HEK293 (cell line): ENCODE results near the gene PSMD8.

ENCODE experiments used
- CTCF ChIA-PET: fragments of 350-600 bp; formaldehyde crosslinking; extraction: SDS; loops from one replicate; lab custom pipeline; 2021; ENCODE audit warnings: antibody characterized with exemption; lab: Yijun Ruan, JAX
- POLR2A ChIA-PET: fragments of 300-600 bp; formaldehyde crosslinking; extraction: SDS; loops from one replicate; lab custom pipeline; 2020; ENCODE audit warnings: antibody characterized with exemption, inconsistent platforms; lab: Yijun Ruan, JAX
- H3K27ac ChIP-seq: fragments of 200-500 bp; sonication (Bioruptor generic); 2 replicates; pipeline ENCODE4 v1.5.1; 2014; ENCODE audit warnings: low read depth, low read length, control low read depth, inconsistent platforms; ENCODE audit errors: extremely low read depth
- H3K36me3 ChIP-seq, 2 experiments: fragments of 200-500 bp in 1 of 2; sonication (Bioruptor generic) in 1 of 2; 1 replicate in 1 of 2; 2 replicates in 1 of 2; pipeline ENCODE4 v1.5.1; 2014 to 2017; ENCODE audit warnings: inconsistent platforms in 2 of 2, low read length in 2 of 2; ENCODE audit not compliant: control insufficient read depth in 2 of 2, insufficient read depth in 1 of 2
- H3K4me1 ChIP-seq: fragments of 200-500 bp; sonication (Bioruptor generic); 2 replicates; pipeline ENCODE4 v1.5.1; 2014; ENCODE audit warnings: mild to moderate bottlenecking, low read length, inconsistent platforms; ENCODE audit not compliant: control insufficient read depth, insufficient read depth
- H3K4me3 ChIP-seq: 2 replicates; pipeline ENCODE4 v1.5.1; 2011; ENCODE audit warnings: low read depth, mild to moderate bottlenecking, control low read depth, low read length, moderate library complexity
- H3K9me3 ChIP-seq: fragments of 200-500 bp; sonication (Bioruptor generic); 2 replicates; pipeline ENCODE4 v1.5.1; 2014; ENCODE audit warnings: low read depth, low read length, inconsistent platforms; ENCODE audit not compliant: control insufficient read depth, insufficient read depth
- EGR2 ChIP-seq: fragments of 450-650 bp; formaldehyde crosslinking; IDR thresholded peaks from 2 replicates; pipeline ENCODE4 v1.5.1; 2016; ENCODE audit warnings: low read depth, missing biosample characterization, missing genetic modification characterization
- GLIS2 ChIP-seq: fragments of 450-650 bp; formaldehyde crosslinking; IDR thresholded peaks from 2 replicates; pipeline ENCODE4 v1.5.1; 2016; ENCODE audit warnings: missing biosample characterization, missing genetic modification characterization
- SCRT1 ChIP-seq: fragments of 450-650 bp; formaldehyde crosslinking; IDR thresholded peaks from 2 replicates; pipeline ENCODE4 v1.5.1; 2016; ENCODE audit warnings: missing biosample characterization, missing genetic modification characterization, borderline replicate concordance
- ZNF211 ChIP-seq: fragments of 450-650 bp; formaldehyde crosslinking; IDR thresholded peaks from 2 replicates; pipeline ENCODE4 v1.5.1; 2016; ENCODE audit warnings: low read depth, missing biosample characterization, missing genetic modification characterization
- ZNF311 ChIP-seq: fragments of 450-650 bp; formaldehyde crosslinking; IDR thresholded peaks from 2 replicates; pipeline ENCODE4 v1.5.1; 2017; ENCODE audit warnings: missing biosample characterization, missing genetic modification characterization, borderline replicate concordance
- TF ChIP-seq, protein P1 (sequence below): fragments of 450-650 bp; formaldehyde crosslinking; IDR thresholded peaks from 2 replicates; pipeline ENCODE4 v1.5.1; 2016; ENCODE audit warnings: missing biosample characterization, missing genetic modification characterization
- TF ChIP-seq, protein P2 (sequence below): fragments of 450-650 bp; formaldehyde crosslinking; IDR thresholded peaks from 2 replicates; pipeline ENCODE4 v1.5.1; 2016; ENCODE audit warnings: missing biosample characterization, missing genetic modification characterization
- TF ChIP-seq, protein P3 (sequence below): fragments of 450-650 bp; formaldehyde crosslinking; conservative IDR thresholded peaks from 2 replicates; pipeline ENCODE4 v1.5.1; 2016; ENCODE audit warnings: low read depth, missing biosample characterization, missing genetic modification characterization
- TF ChIP-seq, protein P4 (sequence below): fragments of 450-650 bp; formaldehyde crosslinking; IDR thresholded peaks from 2 replicates; pipeline ENCODE4 v1.5.1; 2016; ENCODE audit warnings: missing biosample characterization, missing genetic modification characterization

Gene PSMD8

DNA sequence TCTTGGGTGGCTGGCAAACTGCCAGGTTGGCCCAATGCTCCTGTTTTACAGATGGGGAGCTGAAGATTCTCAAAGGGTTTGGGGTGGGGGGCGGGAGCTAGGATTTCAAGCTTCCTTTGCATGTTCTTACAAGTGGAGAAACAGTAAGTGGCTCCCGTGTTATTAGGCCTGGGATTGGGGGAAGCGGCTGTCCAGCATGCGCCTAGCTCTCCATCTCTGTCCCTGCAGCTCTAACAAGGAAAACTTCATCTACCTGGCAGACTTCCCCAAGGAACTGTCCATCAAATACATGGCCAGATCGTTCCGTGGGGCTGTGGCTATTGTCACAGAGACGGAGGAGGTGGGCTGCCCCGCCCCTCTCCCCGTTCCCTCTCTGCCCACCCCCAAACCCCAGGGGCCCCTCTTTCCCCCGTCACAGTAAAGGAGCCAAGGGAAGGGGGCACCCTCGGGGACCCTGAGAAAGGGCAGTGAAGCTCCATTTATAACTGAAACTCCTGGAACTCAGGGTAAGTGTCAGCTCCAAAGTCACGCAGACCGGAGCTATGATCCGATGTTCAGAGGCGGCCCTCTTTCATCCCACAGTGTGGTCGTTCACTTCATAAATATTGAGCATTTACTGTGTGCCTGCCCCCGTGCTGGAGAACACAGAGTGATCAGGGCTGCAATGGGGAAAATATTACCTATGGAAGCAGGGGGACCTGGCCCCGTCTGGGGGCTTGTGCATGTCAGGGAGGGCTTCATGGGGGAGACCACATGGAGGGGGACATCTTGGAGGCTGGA, 14.9 kb upstream of the PSMD8 start:
- peaks cover 10% of the 10 kb centered on the region for H3K4me1 ChIP-seq
- POLR2A ChIA-PET, result interaction anchor here (0.6 to 2.9 kb wide), 5 partner anchors 12 to 52 kb away, joined by 5 to 15 read pairs (median 7); partner anchors contain the start of genes CATSPERG, GGN and PSMD8
- CTCF ChIA-PET, result interaction anchor here (0.7 to 1.6 kb wide), 9 partner anchors 15 to 275 kb away, joined by 3 to 8 read pairs (median 4); partner anchors contain the start of genes CATSPERG, FAM98C and PSMD8
- no peak overlapping the region for H3K4me3 ChIP-seq
- H3K27ac ChIP-seq, result no peak overlapping the region
- H3K36me3 ChIP-seq, result no peaks in the 10 kb centered on the region; a peak in 1 of 3 replicates
- TF ChIP-seq GLIS2 (tag by site-specific recombination), result peak; percentile 59
- no peak for TF ChIP-seq EGR2 (tag by site-specific recombination)
- TF ChIP-seq ZNF211 (tag by site-specific recombination), result 0 out of 2 replicates have a peak, but pooled peaks have one; percentile 8
- TF ChIP-seq, protein P1, sequence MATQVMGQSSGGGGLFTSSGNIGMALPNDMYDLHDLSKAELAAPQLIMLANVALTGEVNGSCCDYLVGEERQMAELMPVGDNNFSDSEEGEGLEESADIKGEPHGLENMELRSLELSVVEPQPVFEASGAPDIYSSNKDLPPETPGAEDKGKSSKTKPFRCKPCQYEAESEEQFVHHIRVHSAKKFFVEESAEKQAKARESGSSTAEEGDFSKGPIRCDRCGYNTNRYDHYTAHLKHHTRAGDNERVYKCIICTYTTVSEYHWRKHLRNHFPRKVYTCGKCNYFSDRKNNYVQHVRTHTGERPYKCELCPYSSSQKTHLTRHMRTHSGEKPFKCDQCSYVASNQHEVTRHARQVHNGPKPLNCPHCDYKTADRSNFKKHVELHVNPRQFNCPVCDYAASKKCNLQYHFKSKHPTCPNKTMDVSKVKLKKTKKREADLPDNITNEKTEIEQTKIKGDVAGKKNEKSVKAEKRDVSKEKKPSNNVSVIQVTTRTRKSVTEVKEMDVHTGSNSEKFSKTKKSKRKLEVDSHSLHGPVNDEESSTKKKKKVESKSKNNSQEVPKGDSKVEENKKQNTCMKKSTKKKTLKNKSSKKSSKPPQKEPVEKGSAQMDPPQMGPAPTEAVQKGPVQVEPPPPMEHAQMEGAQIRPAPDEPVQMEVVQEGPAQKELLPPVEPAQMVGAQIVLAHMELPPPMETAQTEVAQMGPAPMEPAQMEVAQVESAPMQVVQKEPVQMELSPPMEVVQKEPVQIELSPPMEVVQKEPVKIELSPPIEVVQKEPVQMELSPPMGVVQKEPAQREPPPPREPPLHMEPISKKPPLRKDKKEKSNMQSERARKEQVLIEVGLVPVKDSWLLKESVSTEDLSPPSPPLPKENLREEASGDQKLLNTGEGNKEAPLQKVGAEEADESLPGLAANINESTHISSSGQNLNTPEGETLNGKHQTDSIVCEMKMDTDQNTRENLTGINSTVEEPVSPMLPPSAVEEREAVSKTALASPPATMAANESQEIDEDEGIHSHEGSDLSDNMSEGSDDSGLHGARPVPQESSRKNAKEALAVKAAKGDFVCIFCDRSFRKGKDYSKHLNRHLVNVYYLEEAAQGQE (tag by site-specific recombination), result peak; percentile 85
- TF ChIP-seq, all 188 proteins: peak for 3
- no peaks in the 10 kb centered on the region for H3K9me3 ChIP-seq

DNA sequence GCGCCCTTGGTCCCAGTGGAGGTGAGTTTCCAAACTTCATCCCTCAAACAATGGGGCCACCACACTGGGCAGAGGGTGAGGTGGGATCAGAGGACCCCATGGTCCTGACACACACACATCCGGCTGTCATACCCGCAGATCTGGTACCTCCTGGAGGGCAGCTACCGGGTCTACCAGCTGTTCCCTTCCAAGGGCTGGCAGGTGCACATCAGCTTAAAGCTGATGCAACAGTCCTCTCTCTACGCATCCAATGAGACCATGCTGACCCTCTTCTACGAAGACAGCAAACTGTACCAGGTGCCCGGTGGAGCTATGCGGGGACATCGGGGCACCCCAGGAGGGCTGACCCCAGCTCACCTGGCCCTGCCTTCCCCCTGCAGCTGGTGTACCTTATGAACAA, 14.0 kb upstream of the PSMD8 start:
- Histone ChIP-seq H3K9me3 (no peaks in the 10 kb centered on the region), H3K4me3 (no peak overlapping the region), H3K36me3 (no peaks in the 10 kb centered on the region; a peak in 1 of 3 replicates), H3K27ac (no peak overlapping the region), H3K4me1 (peaks cover 10% of the 10 kb centered on the region)
- ChIA-PET POLR2A (interaction anchor here (0.9 to 2.9 kb wide), 5 partner anchors 13 to 27 kb away, joined by 3 to 49 read pairs (median 5); partner anchors contain the start of genes CATSPERG, GGN and PSMD8), CTCF (interaction anchor here (0.6 to 1.4 kb wide), 8 partner anchors 16 to 1435 kb away, joined by 3 to 6 read pairs (median 4); partner anchors contain the start of genes CATSPERG and FAM98C)
- 0 out of 2 replicates have a peak, but pooled peaks have one; percentile 5 for TF ChIP-seq ZNF211 (tag by site-specific recombination)
- no peak for TF ChIP-seq SCRT1
- no peak for TF ChIP-seq ZNF311 (tag by site-specific recombination)
- TF ChIP-seq, protein P2, sequence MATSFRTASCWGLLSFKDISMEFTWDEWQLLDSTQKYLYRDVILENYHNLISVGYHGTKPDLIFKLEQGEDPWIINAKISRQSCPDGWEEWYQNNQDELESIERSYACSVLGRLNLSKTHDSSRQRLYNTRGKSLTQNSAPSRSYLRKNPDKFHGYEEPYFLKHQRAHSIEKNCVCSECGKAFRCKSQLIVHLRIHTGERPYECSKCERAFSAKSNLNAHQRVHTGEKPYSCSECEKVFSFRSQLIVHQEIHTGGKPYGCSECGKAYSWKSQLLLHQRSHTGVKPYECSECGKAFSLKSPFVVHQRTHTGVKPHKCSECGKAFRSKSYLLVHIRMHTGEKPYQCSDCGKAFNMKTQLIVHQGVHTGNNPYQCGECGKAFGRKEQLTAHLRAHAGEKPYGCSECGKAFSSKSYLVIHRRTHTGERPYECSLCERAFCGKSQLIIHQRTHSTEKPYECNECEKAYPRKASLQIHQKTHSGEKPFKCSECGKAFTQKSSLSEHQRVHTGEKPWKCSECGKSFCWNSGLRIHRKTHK (tag by site-specific recombination), result no peak
- TF ChIP-seq, protein P3, sequence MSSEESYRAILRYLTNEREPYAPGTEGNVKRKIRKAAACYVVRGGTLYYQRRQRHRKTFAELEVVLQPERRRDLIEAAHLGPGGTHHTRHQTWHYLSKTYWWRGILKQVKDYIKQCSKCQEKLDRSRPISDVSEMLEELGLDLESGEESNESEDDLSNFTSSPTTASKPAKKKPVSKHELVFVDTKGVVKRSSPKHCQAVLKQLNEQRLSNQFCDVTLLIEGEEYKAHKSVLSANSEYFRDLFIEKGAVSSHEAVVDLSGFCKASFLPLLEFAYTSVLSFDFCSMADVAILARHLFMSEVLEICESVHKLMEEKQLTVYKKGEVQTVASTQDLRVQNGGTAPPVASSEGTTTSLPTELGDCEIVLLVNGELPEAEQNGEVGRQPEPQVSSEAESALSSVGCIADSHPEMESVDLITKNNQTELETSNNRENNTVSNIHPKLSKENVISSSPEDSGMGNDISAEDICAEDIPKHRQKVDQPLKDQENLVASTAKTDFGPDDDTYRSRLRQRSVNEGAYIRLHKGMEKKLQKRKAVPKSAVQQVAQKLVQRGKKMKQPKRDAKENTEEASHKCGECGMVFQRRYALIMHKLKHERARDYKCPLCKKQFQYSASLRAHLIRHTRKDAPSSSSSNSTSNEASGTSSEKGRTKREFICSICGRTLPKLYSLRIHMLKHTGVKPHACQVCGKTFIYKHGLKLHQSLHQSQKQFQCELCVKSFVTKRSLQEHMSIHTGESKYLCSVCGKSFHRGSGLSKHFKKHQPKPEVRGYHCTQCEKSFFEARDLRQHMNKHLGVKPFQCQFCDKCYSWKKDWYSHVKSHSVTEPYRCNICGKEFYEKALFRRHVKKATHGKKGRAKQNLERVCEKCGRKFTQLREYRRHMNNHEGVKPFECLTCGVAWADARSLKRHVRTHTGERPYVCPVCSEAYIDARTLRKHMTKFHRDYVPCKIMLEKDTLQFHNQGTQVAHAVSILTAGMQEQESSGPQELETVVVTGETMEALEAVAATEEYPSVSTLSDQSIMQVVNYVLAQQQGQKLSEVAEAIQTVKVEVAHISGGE (tag by site-specific recombination), result no peak
- TF ChIP-seq, protein P4, sequence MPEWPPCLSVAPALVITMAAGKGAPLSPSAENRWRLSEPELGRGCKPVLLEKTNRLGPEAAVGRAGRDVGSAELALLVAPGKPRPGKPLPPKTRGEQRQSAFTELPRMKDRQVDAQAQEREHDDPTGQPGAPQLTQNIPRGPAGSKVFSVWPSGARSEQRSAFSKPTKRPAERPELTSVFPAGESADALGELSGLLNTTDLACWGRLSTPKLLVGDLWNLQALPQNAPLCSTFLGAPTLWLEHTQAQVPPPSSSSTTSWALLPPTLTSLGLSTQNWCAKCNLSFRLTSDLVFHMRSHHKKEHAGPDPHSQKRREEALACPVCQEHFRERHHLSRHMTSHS, result no peak
